ENCODE data around the gene LRRC2. TPM values are rescaled to one million over a fixed set of nuclear protein-coding genes. Genes with fewer than 3 reads are reported as not detected.

The LRRC2 gene
- polyA plus RNA-seq, 3 donors: not detected

DNA sequence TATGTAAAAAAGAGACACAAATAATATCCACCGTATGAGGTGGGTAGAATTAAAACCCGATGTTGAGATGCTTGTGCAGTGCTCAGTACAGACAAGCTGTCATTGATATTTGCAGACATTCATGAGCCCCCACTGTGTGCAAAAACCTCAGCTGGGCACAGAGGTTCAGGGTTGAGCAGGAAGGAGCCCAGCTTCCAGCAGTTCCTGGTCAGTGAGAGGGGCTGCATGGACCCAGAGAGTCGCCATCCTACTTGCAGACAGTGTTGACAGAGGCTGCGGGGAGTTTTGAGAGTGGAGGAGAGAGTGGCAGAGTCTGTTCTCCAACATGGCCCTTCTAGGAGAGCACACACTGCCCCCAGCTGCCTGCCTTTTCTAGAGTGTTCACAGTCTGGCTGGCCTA lies 95.3 kb downstream of the LRRC2 start:
- Mint-ChIP-seq H3K27me3 (ENCODE audit: low read depth in 3 of 3) (peaks cover 9 to 16% (median 10%) of the 10 kb centered on the region in 3 donors), H3K4me1 (peaks cover 28% of the 10 kb centered on the region), H3K4me3 (no peak overlapping the region), H3K36me3 (peaks cover 0 to 4% of the 10 kb centered on the region in 2 donors), H3K9me3 (peaks cover 5 to 18% (median 11%) of the 10 kb centered on the region in 7 donors), H3K27ac (no peak overlapping the region)
- 100% methylated on average over 2 of the region's 4 CpGs for WGBS (ENCODE audit: insufficient coverage)
- DNase-seq: no peak
- Histone ChIP-seq H3K9me3 (replicated peaks in 1 of 2; ENCODE audit: control insufficient read depth in 1 of 2, insufficient read depth in 1 of 2, low read length in 2 of 2) (no peaks in the 10 kb centered on the region), H3K79me2 (ENCODE audit: insufficient read depth, low read length) (no peaks in the 10 kb centered on the region), H3K4me3 (replicated peaks in 1 of 3; ENCODE audit: low read depth in 2 of 3, low read length in 3 of 3) (no peak overlapping the region), H3K36me3 (replicated peaks in 1 of 2; ENCODE audit: control insufficient read depth in 1 of 2, insufficient read depth in 2 of 2, low read length in 2 of 2) (no peaks in the 10 kb centered on the region), H3K4me2 (replicated peaks; ENCODE audit: extremely low read depth, low read length, poor library complexity, severe bottlenecking) (no peak overlapping the region), H3K27me3 (ENCODE audit: control insufficient read depth in 2 of 2, insufficient read depth in 2 of 2, low read length in 2 of 2) (peaks cover 0 to 3% of the 10 kb centered on the region in 2 donors), H3K27ac (ENCODE audit: low read depth in 1 of 2, low read length in 2 of 2) (no peak overlapping the region), H3K9ac (ENCODE audit: insufficient read depth, low read length, poor library complexity, severe bottlenecking) (no peak overlapping the region), H2AFZ (ENCODE audit: insufficient read depth, low read depth, low read length, poor library complexity, severe bottlenecking) (no peak overlapping the region), H3K4me1 (ENCODE audit: control insufficient read depth in 1 of 2, insufficient read depth in 2 of 2, low read length in 2 of 2) (peaks cover 14 to 17% of the 10 kb centered on the region in 2 donors), H4K20me1 (ENCODE audit: insufficient read depth, low read length) (no peaks in the 10 kb centered on the region)
- intact Hi-C loops (cut with micrococcal nuclease): no loop called here
- TF ChIP-seq, protein P1, sequence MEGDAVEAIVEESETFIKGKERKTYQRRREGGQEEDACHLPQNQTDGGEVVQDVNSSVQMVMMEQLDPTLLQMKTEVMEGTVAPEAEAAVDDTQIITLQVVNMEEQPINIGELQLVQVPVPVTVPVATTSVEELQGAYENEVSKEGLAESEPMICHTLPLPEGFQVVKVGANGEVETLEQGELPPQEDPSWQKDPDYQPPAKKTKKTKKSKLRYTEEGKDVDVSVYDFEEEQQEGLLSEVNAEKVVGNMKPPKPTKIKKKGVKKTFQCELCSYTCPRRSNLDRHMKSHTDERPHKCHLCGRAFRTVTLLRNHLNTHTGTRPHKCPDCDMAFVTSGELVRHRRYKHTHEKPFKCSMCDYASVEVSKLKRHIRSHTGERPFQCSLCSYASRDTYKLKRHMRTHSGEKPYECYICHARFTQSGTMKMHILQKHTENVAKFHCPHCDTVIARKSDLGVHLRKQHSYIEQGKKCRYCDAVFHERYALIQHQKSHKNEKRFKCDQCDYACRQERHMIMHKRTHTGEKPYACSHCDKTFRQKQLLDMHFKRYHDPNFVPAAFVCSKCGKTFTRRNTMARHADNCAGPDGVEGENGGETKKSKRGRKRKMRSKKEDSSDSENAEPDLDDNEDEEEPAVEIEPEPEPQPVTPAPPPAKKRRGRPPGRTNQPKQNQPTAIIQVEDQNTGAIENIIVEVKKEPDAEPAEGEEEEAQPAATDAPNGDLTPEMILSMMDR (IDR thresholded peaks at IDR 0.05): no peak

GRCh38 chr3:46469680-46470357 lies 96.3 kb downstream of the LRRC2 start:
- H3K4me2 ChIP-seq (replicated peaks; ENCODE audit: extremely low read depth, low read length, poor library complexity, severe bottlenecking): peak overlapping the region; percentile 11
- no peaks in the 10 kb centered on the region for H3K79me2 ChIP-seq (ENCODE audit: insufficient read depth, low read length)
- peak overlapping the region in 1 of 2 donors; percentile 42 for H3K27ac ChIP-seq (ENCODE audit: low read depth in 1 of 2, low read length in 2 of 2)
- no peaks in the 10 kb centered on the region for H3K36me3 Mint-ChIP-seq
- peak overlapping the region in 1 of 2 donors; percentile 57 for H3K4me3 Mint-ChIP-seq
- peaks cover 5 to 11% of the 10 kb centered on the region in 2 donors for H3K27me3 ChIP-seq (ENCODE audit: control insufficient read depth in 2 of 2, insufficient read depth in 2 of 2, low read length in 2 of 2)
- peaks cover 31% of the 10 kb centered on the region for H3K4me1 Mint-ChIP-seq
- no peaks in the 10 kb centered on the region for H4K20me1 ChIP-seq (ENCODE audit: insufficient read depth, low read length)
- peak overlapping the region in 5 of 7 donors; percentile 15 to 57 (median 44) for H3K27ac Mint-ChIP-seq
- 7% methylated on average over 2 of the region's 3 CpGs for WGBS (ENCODE audit: insufficient coverage)
- H3K36me3 ChIP-seq (replicated peaks in 1 of 2; ENCODE audit: control insufficient read depth in 1 of 2, insufficient read depth in 2 of 2, low read length in 2 of 2): no peaks in the 10 kb centered on the region
- H3K4me1 ChIP-seq (ENCODE audit: control insufficient read depth in 1 of 2, insufficient read depth in 2 of 2, low read length in 2 of 2): peaks cover 15 to 18% of the 10 kb centered on the region in 2 donors
- peak in 2 of 3 donors; percentile 39 to 59 for DNase-seq
- H3K9ac ChIP-seq (ENCODE audit: insufficient read depth, low read length, poor library complexity, severe bottlenecking): peak overlapping the region; percentile 16
- H3K9me3 ChIP-seq (replicated peaks in 1 of 2; ENCODE audit: control insufficient read depth in 1 of 2, insufficient read depth in 1 of 2, low read length in 2 of 2): no peaks in the 10 kb centered on the region
- H3K4me3 ChIP-seq (replicated peaks in 1 of 3; ENCODE audit: low read depth in 2 of 3, low read length in 3 of 3): no peak overlapping the region
- peak overlapping the region; percentile 36 for H2AFZ ChIP-seq (ENCODE audit: insufficient read depth, low read depth, low read length, poor library complexity, severe bottlenecking)
- peaks cover 4 to 10% (median 6%) of the 10 kb centered on the region in 7 donors for H3K9me3 Mint-ChIP-seq
- intact Hi-C loops (cut with micrococcal nuclease): no loop called here
- TF ChIP-seq, protein P1 (IDR thresholded peaks at IDR 0.05): no peak
- H3K27me3 Mint-ChIP-seq (ENCODE audit: low read depth in 3 of 3): peaks cover 18 to 25% (median 19%) of the 10 kb centered on the region in 3 donors

Data from CD14-positive monocyte (primary cell).